Neutrophil (primary cell): ENCODE measurements around the gene THBS3.
"Not testable (repeated sequence)": the region's sequence is repeated elsewhere in the genome, so short reads cannot be mapped to it uniquely, and the experiment has no call there.

Experiments used
- H3K27ac ChIP-seq: fragments of 200-600 bp; sonication (generic); 2 replicates; pipeline ENCODE4 v1.5.1; 2016; ENCODE audit warnings: mild to moderate bottlenecking, moderate library complexity
- H3K27me3 ChIP-seq: fragments of 200-600 bp; sonication (generic); 2 replicates; pipeline ENCODE4 v1.6.0; 2016; ENCODE audit warnings: mild to moderate bottlenecking
- H3K36me3 ChIP-seq: fragments of 200-600 bp; sonication (generic); 2 replicates; pipeline ENCODE4 v1.5.1; 2017
- H3K4me1 ChIP-seq, 2 experiments: fragments of 200-600 bp in 1 of 2; sonication (generic) in 1 of 2; 1 replicate in 1 of 2; 2 replicates in 1 of 2; pipeline versions ENCODE4 v1.5.1 to v1.6.1; 2013 to 2016; ENCODE audit warnings: low read depth in 1 of 2, low read length in 1 of 2, mild to moderate bottlenecking in 1 of 2, moderate library complexity in 1 of 2; ENCODE audit not compliant: control insufficient read depth in 1 of 2, insufficient read depth in 1 of 2
- H3K4me3 ChIP-seq, 2 experiments: fragments of 200-600 bp in 1 of 2; sonication (generic) in 1 of 2; 1 replicate in 1 of 2; 2 replicates in 1 of 2; pipeline ENCODE4 v1.5.1; 2013 to 2016; ENCODE audit warnings: low read depth in 1 of 2, low read length in 1 of 2, mild to moderate bottlenecking in 1 of 2, moderate library complexity in 1 of 2
- H3K9me3 ChIP-seq: fragments of 200-600 bp; sonication (generic); 2 replicates; pipeline ENCODE4 v1.5.1; 2016
- CTCF ChIP-seq: fragments of 200-600 bp; sonication (generic); IDR thresholded peaks from 2 replicates; pipeline ENCODE4 v1.5.1; 2016; ENCODE audit warnings: antibody characterized with exemption

Gene THBS3

GRCh38 chr1:155197901-155198546 lies 9.7 kb downstream of the THBS3 start:
- H3K4me1 ChIP-seq = peaks cover 20 to 23% of the 10 kb centered on the region in 2 experiments
- peaks cover 15% of the 10 kb centered on the region for H3K36me3 ChIP-seq
- no peak overlapping the region for H3K27ac ChIP-seq

GRCh38 chr1:155196893-155197638 lies 10.6 kb downstream of the THBS3 start:
- Histone ChIP-seq H3K36me3 (peaks cover 15% of the 10 kb centered on the region), H3K4me3 (no peak overlapping the region), H3K27ac (no peak overlapping the region), H3K4me1 (peaks cover 28 to 30% of the 10 kb centered on the region in 2 experiments), H3K27me3 (peaks cover 41% of the 10 kb centered on the region), H3K9me3 (no peaks in the 10 kb centered on the region)
- TF ChIP-seq CTCF = no peak

More at GRCh38 chr1:155197901-155198546, 9.7 kb downstream of the THBS3 start:
- Histone ChIP-seq H3K4me3 (no peak overlapping the region), H3K9me3 (no peaks in the 10 kb centered on the region), H3K27me3 (peaks cover 31% of the 10 kb centered on the region)
- TF ChIP-seq CTCF = no peak

GRCh38 chr1:155196103-155196892 lies 11.4 kb downstream of the THBS3 start:
- Histone ChIP-seq H3K4me1 (peaks cover 28 to 30% of the 10 kb centered on the region in 2 experiments), H3K27ac (no peak overlapping the region), H3K27me3 (peaks cover 41% of the 10 kb centered on the region), H3K9me3 (no peaks in the 10 kb centered on the region), H3K36me3 (peaks cover 15% of the 10 kb centered on the region), H3K4me3 (no peak overlapping the region)
- TF ChIP-seq CTCF = no peak

GRCh38 chr1:155195201-155196102 lies 12.2 kb downstream of the THBS3 start:
- Histone ChIP-seq H3K27me3 (peaks cover 41% of the 10 kb centered on the region), H3K9me3 (no peaks in the 10 kb centered on the region), H3K4me3 (peak overlapping the region in 1 of 2 experiments; percentile 64), H3K4me1 (peaks cover 28 to 30% of the 10 kb centered on the region in 2 experiments), H3K27ac (no peak overlapping the region), H3K36me3 (peaks cover 15% of the 10 kb centered on the region)
- TF ChIP-seq CTCF = no peak

- H3K27me3 ChIP-seq = peaks cover 41% of the 10 kb centered on the region
- H3K36me3 ChIP-seq = peaks cover 15% of the 10 kb centered on the region
- peaks cover 28 to 30% of the 10 kb centered on the region in 2 experiments for H3K4me1 ChIP-seq
- H3K4me3 ChIP-seq = peak overlapping the region; percentile 64 to 71
- H3K9me3 ChIP-seq, H3K27ac ChIP-seq: not testable (repeated sequence)
Measured at GRCh38 chr1:155193991-155194240, 13.8 kb downstream of the THBS3 start.
